Measurements from ENCODE around the gene VCL.
"Not testable (repeated sequence)": the region's sequence is repeated elsewhere in the genome, so short reads cannot be mapped to it uniquely, and the experiment has no call there.

The VCL gene

GRCh38 chr10:74047304-74047703 lies 49.4 kb downstream of the VCL start:
- no peak for DNase-seq

- DNase-seq: no peak
Observed at GRCh38 chr10:74047871-74048270, 50.0 kb downstream of the VCL start.

GRCh38 chr10:74048433-74048832 lies 50.5 kb downstream of the VCL start:
- DNase-seq: no peak

- DNase-seq: no peak
Observed at GRCh38 chr10:74049955-74050354, 52.0 kb downstream of the VCL start.

- no peak for DNase-seq
Observed at GRCh38 chr10:74050653-74051052, 52.7 kb downstream of the VCL start.

GRCh38 chr10:74051736-74052342 lies 53.9 kb downstream of the VCL start:
- DNase-seq: no peak

- no peak for DNase-seq
Observed at GRCh38 chr10:74052994-74053393, 55.1 kb downstream of the VCL start.

GRCh38 chr10:74055383-74056049 lies 57.6 kb downstream of the VCL start:
- DNase-seq: no peak

- DNase-seq: no peak
Observed at GRCh38 chr10:74056050-74056818, 58.3 kb downstream of the VCL start.

- no peak for DNase-seq
Observed at GRCh38 chr10:74058071-74058470, 60.2 kb downstream of the VCL start.

GRCh38 chr10:74058658-74059057 lies 60.7 kb downstream of the VCL start:
- DNase-seq: no peak

GRCh38 chr10:74061104-74061503 lies 63.2 kb downstream of the VCL start:
- no peak for DNase-seq

GRCh38 chr10:74061978-74062377 lies 64.1 kb downstream of the VCL start:
- DNase-seq: not testable (repeated sequence)

GRCh38 chr10:74063256-74063655 lies 65.3 kb downstream of the VCL start:
- DNase-seq: no peak

GRCh38 chr10:74067373-74068352 lies 69.7 kb downstream of the VCL start:
- DNase-seq: no peak

GRCh38 chr10:74071157-74071556 lies 73.2 kb downstream of the VCL start:
- DNase-seq: no peak

- no peak for DNase-seq
Observed at GRCh38 chr10:74072503-74072902, 74.6 kb downstream of the VCL start.

- DNase-seq: no peak
Observed at GRCh38 chr10:74075906-74076305, 78.0 kb downstream of the VCL start.

GRCh38 chr10:74076961-74077360 lies 79.0 kb downstream of the VCL start:
- DNase-seq: no peak

GRCh38 chr10:74077416-74077815 lies 79.5 kb downstream of the VCL start:
- no peak for DNase-seq

GRCh38 chr10:74078037-74078436 lies 80.1 kb downstream of the VCL start:
- no peak for DNase-seq

- DNase-seq: no peak
Observed at GRCh38 chr10:74079028-74079935, 81.4 kb downstream of the VCL start.
